Pons (tissue), 1 donor: ENCODE data around the gene NME8.
"Not testable (repeated sequence)": the region's sequence is repeated elsewhere in the genome, so short reads cannot be mapped to it uniquely, and the experiment has no call there.

Experiments
- DNase-seq: peaks from one replicate; pipeline ENCODE4 v3.0.0-alpha.2; 2016; ENCODE audit warnings: low spot score

Gene NME8, protein sequence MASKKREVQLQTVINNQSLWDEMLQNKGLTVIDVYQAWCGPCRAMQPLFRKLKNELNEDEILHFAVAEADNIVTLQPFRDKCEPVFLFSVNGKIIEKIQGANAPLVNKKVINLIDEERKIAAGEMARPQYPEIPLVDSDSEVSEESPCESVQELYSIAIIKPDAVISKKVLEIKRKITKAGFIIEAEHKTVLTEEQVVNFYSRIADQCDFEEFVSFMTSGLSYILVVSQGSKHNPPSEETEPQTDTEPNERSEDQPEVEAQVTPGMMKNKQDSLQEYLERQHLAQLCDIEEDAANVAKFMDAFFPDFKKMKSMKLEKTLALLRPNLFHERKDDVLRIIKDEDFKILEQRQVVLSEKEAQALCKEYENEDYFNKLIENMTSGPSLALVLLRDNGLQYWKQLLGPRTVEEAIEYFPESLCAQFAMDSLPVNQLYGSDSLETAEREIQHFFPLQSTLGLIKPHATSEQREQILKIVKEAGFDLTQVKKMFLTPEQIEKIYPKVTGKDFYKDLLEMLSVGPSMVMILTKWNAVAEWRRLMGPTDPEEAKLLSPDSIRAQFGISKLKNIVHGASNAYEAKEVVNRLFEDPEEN

DNA sequence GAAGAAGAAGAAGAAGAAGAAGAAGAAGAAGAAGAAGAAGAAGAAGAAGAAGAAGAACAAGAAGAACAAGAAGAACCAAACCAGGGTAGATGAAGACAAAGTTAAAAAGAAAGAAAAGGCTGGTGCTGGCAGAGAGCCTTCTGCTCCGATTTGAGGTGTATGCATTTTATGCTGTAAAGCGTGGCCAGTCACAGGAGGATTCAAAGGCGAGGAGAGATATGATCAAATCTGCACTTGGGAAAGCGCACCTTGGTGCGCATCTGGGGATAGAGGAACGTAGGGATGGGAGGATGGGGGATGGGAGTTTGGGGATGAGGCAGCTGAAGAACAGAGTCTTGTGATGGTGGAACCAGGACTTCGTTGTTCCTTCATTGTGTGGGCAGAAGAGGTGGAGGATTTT is at the start of gene NME8:
NME8 (plus strand) TSS at position 301 of the 400 bp plus-strand sequence. CDS start 1,670 bp downstream, outside the sequence.
- DNase-seq, result no peak

DNA sequence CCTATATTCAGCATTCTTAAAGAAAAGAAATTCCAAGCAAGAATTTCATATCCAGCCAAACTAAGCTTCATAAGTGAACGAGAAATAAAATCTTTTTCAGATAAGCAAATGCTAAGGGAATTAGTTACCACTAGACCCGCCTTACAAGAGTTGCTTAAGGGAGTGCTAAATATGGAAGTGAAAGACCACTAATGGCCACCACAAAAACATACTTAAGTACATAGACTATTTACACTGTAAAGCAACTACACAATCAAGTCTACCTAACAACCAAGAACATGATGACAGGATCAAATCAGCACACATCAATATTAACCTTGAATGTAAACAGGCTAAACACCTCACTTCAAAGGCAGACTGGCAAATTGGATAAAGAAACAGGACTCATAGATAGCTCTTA is 42.2 kb upstream of the NME8 start:
- no peak for DNase-seq

DNA sequence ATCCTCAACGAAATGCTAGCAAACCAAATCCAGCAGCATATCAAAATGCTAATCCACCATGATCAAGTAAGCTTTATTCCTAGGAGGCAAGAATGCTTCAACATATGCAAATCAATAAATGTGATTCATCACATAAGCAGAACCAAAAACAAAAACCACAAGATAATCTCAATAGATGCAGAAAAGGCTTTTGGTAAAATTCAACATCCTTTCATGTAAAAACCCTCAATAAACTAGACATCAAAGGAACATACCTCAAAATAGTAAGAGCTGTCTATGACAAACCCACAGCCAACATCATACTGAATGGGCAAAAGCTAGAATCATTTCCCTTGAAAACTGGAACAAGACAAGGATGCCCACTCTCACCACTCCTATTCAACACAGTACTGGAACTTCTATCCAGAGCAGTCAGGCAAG is 36.2 kb upstream of the NME8 start:
- not testable (repeated sequence) for DNase-seq

DNA sequence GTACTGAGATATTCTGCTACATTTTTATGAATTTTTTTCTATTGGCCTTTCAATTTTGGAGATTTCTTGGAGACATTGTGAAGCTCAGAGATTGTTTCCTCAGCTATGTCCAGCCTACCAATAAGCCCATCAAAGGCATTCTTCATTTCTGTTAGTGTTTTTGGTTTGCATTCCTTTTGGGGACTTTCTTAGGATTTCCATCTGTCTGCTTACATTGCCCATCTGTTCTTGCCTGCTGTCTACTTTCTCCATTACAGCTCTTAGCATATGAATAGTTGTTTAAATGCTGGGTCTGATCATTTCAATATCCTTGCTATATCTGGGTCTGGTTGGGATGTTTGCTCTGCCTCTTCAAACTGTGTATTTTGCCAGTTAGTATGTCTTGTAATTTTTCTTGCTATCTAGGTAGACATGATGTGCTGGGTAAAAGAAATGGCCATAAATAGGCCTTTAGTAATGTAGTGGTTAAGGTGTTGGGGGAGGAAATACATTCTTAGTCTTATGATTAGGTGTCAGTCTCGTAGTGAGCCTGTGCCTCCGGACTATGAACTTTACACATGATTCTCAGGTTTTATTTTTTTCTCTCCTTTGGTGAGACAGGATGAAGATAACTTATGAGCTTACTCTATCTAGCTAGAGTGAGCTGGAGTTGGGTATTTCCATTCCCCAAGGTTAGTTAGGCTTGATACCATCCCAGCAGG is 32.6 kb upstream of the NME8 start:
- no peak for DNase-seq

DNA sequence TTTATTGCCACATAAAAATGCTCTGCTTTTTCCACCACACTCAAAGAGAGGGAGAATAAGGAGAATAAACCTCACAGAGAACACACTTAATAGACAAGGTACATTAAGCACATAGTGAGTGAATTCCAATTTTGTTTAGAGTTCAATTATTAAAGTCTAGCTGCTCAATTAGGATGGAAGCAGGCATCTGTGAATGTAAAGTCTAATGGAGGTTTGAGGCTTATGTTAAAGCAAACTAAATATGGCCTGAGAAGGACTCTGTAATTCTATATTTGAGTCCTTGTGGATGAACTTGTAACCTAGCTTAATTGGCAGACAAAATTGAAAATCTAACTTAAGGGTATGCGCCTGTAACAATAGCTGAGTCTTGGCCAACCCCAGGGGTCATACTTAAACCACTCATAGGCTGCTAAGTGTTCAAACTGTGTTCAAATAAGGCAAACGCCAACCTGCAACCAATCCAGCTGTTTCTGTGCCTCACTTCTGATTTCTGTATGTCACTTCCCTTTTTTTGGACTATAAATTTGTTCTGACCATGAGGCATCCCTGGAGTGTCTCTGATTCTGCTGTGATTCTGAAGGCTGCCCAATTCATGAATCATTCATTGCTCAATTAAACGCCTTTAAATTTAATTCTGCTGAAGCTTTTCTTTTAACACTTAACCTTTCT is 31.3 kb upstream of the NME8 start:
- DNase-seq, result no peak

DNA sequence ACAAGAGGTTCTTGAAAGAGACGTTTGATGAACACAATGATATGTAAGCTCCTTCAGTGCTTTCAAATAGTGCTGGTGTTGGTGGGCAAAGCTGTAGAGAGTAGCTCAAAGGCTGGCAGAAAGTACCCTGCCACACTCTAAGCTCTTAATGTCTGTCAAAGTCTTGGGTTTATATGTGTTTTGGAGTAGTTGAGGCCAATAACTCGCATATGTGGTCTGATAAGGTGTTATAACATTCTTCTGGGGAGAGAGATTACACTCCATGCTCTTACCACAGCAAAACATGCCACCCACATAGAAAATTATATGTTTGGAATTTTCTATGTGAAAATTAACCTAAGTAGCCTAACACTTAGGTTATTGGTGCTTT is 30.8 kb upstream of the NME8 start:
- DNase-seq, result no peak

DNA sequence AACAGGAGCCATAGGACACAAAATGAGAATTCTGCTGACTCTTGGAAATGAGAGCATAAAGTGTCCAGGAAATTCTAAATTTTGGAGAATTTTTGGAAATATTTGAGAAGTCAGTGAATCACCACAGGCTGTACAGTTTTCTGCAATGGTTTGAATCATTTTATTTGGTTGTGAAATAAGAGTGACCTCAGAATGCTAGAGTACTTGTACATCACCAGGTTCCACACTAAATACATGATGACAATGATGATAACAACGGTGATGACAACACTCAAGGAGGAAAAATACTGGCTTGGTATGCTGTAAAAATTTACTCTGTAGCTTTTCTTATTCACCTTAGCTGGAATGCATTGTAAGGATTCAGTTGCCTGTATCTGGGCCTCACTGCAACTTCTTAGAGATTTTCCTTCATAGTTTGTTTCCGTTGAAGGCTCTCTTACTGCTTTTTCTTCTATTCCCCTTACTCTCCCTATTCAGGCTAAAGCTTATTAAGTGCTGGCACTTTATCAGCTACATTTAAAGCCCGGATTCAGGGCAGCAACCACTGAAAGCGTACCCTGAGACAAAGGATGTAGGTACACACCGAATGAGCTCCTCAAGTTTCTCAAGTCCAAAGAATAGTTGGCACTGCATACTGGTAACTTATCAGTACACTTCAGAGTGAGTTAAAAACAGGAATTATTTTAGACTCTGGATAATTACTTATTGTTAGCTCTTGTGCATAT is 30.2 kb upstream of the NME8 start:
- no peak for DNase-seq

DNA sequence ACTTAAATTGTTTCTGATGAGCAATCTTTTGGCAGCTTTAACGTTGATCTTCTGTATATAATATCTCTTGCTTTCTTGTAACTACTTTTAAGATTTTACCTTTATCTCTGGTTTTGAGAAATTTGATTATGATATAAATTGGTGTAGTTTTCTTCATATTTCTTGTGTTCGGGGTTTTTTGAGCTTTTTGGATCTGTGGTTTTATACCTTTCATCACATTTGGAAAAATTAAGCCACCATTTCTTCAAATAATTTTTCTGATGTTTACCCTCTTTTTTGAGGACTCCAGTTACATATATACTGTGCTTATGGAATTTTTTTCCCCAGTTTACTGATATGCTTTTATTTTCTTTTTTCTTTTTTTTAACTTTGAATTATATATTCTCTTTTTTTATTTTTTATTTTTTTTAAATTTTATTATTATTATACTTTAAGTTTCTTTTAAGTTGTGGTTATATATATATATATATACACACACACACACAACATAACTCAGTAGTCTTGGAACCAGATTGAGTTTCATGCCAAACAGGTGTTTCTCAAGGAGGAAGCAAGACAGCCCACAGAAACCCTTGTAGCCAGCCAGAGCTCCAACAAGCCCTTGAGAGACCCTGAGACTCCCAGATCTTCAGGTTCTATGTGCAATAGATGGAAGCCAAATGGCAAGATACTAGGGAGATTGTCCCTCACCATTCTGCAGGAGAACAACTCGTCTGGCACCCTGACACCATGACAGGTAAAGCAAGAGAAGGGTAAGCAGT is 27.5 kb upstream of the NME8 start:
- DNase-seq, result no peak

DNA sequence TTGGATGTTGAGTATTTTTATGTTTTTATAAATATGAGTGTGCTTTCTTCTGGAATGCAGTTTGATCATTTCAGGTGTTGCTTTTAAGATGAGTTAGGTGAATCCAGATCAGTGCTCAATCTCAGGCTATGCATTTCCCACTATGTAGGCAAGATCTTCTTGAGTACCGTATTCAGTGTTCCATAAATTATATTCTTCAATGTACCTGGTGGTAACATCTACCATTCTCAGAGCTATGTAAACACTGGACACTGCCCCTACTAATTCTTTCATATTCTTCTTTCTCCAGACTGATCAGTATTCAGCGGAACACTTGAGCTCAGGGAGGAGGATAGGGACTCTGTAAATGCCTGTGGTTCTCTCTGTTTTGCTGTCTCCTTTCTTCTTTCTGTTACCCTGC is 25.5 kb upstream of the NME8 start:
- no peak for DNase-seq

DNA sequence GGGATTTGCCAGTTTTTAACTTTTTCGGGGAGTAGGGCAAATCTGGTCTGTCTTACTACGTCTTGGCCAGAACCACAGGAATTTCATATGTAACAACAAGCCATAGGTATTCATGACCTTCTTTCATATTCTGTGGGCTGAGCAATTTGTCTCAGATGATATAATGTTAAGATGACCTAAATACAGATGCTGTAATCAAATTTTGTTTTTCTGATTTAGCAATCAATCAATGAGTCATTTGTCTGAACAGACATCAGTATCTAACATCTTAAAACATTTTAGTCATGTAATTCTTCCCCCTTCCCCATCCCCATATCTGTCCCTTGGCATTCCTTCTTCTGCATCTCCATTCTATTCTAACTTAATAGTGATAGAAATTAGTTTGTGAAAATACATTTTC is 24.8 kb upstream of the NME8 start:
- DNase-seq, result no peak

DNA sequence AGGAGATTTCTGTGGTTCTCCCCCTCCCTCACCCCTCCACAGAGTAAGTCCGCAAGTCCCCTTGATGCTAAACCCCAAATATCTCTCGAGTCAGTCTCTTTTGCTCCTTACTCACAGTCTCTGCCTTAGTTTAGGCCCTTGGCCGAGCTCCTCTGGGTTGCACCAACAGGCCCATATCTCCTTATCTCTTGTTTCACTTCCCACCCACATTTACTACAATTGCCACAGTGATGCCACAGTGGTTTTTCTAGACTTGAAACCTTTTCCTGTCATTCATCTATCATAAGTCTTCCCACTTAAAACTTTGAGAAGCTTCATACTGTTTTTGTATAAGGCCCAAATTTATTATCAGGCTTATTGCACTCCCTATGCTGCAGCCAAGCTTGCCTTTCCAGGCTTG is 23.4 kb upstream of the NME8 start:
- no peak for DNase-seq

DNA sequence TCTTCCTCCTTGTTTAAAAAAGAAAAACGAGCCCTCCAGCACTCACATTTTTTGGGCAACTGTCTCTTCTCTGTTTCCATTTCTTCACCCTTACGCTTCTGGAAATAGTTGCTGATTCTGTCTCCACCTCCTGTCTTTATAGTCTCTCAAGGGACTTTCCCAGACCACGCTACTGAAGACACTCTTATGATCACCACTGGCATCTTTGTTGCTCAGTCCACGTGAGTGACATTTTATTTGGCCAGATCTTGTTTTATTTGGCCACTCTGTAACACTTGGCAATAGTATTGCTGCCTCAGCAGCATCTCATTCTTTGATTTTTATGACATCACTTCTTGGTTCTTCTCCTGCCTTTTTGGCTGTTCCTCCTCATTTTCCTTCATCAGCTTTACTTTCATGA is 21.6 kb upstream of the NME8 start:
- DNase-seq, result no peak

DNA sequence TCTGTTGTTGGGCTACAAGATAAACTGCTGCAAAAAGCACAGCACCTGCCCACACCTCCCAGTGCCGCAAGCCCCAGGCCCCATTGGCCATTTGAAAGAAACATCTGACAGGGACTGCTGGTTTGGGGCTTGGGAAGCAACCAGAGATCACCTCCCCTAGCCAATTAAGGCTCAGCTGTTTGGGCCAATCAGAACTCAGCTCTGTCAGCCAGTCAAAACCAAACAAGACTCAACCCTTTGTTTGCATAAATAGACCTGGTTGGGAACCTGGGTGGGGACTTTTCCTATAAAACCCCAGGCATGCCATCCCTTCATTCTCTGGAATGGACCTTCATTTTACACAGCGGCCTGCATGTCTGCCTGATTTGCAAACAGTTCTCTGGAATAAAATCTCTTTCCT is 17.2 kb upstream of the NME8 start:
- DNase-seq, result no peak

DNA sequence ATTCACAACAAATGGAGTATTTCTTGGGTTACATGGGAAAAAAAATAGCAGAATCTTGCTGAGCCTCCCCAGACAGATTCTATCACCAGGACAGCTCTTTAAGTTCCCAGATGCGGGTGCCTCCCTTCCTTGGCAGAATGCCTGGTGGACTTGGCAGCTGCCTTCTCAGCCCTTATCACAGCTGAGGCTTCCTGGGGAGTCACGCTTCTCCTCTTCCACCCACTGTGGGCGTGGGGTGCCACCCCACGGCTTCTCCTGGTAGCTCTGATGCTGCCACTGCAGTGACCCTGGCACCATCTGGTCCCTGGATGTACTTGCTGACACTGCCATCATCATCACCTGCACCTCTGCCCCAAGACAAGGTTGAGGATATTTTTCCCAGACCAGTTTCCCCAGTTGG is 16.2 kb upstream of the NME8 start:
- peak; percentile 91 for DNase-seq

DNA sequence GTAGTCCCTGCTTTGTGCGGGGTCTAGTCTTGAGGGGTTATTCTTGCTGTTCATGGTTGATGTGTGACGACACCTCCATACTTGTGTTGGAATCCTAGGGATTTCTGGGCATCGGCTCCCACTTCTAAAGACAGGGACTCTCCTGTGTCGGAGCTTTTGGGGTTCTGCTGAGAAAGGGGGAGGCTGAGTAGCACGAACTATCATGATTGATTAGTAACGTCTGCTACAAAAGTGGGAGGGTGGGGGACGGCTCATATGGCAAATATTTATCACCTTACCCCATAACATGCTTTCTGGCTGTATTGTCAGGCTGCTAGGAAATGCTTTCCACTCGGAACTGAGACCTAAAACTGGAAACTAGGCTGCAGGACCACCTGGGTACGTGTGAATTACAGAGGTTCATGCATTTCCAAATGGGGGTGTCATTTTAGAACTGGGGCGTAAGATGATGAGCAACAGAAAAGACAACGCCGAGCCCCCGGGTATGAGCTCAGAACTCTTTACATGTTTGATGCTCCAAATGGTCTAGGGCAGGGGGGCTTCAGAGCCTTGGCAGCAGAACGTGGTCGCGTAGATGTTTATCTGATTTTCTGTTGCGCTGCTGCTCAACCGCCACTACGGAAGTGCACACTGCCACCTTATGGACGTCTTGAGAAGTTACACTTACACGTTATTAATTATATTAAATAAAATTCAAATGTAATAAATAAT is 15.1 kb upstream of the NME8 start:
- DNase-seq, result peak; percentile 81

DNA sequence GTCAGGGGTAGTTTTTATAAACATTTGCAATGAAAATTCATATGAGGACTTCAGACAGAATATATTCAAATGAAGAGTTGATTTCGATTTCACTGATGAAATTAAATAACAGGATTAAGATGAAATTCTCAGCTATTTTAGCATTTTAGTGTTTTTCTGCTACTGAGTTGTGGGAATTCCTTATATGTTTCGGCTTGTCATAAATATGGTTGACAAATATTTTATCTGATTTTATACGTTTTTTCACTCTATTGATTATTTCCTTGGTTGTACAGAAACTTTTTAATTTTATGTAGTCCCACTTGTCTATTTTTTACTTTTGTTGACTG is 14.6 kb upstream of the NME8 start:
- DNase-seq, result no peak

DNA sequence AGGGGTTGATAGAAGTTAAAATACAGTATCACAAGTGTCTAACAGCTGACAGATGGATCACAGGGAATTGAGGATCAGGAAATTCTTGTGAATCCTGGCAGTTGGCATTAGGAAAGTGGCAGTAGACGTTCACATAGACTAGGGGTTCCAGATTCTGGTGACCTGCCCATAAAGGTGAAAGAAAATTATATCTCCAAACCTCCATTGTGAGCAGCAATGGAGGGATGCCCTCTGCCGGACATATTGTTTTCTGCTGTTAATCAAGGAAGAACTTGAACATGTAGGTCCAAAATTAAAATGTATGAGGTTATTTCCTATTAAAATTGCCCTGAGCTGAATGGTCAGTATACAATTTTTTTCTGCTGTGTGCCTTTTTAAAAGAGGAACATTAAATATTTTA is 5.1 kb downstream of the NME8 start:
- DNase-seq, result no peak

DNA sequence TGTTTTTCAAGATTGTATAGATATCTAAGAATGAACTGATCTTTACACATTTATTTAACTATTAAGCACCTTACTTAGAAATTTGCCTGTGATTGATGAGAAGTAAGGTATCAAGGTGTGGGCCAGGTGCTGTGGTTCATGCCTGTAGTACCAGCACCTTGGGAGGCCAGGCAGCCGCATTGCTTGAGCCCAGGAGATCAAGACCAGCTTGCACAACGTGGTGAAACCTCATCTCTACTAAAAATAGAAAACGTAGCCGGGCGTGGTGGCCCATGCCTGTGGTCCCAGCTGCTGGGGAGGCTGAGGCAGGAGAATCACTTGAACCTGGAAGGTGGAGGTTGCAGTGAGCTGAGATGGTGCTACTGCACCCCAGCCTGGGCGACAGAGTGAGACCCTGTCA is 33.7 kb downstream of the NME8 start:
- DNase-seq, result no peak

DNA sequence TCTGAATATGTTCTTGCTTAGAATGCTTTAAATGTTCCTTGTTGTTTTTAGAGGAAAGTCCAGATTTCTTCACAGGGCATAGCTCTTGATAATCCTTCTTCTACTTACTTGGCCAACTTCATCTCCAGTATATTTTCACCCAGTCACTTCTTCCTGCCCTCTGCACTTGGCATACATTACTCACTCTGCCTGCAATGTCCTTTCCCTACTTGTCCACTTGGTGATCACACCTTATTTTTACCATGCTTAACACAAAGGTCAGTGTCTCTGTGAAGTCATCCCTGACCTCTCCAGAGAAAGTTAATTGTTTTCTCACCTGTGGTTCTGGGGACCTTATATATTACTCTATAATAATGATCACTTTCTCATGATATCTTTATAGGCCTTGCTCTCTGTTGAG is 45.0 kb downstream of the NME8 start:
- DNase-seq, result no peak

DNA sequence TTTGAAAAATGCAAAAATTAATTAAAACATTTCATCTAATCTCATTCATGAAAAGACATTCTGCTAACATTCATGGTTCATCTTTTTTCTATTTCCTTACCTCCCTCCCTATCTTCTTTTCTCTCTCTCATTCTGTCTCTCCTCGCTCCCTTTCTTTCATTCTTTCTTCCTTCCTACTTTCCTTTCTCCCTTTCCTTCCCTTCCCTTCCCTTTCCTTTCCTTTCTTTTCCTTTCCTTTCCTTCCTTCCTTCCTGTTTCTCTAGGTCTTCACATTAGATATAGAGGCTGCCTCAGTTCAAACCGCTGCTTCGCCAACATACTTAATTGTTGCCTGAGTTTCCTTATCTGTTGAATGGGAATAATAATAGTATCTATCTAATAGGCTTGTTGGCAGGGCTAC is 46.3 kb downstream of the NME8 start:
- no peak for DNase-seq

DNA sequence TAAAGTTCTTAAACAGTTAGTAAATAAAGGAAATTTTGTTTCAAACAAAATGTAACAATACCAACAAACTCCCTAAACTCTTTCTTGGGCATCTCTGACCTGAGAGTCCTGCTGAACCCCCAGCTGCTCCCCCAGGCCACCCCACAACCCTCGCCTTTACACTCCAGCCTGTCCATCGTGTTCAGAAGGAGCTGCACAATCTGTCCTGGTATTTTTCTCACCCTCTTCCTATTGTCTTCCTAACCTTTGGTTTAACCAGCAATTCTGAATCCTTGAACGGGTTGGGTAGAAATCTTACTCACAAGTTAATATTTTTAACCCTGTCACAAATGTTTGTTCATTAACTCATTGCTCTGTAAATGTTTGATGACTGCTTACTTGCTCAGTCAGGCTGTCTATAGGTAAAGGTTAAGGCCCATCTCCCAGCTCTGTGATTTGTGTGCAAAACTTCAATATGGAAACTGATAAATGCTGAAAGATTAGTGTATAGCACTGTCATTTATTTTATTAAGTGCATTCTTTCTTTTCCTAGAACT is 51.4 kb downstream of the NME8 start:
- DNase-seq, result no peak
